ENCODE data around the gene PPARA. TPM values are rescaled to one million over a fixed set of nuclear protein-coding genes. Genes with fewer than 3 reads are reported as not detected.

Gene PPARA
- polyA plus RNA-seq, 1 donor from 2014 or later, result 0.43 TPM

- H3K9ac ChIP-seq (ENCODE audit: low read length), result no peak overlapping the region
- H3K9me3 ChIP-seq (ENCODE audit: low read length), result no peaks in the 10 kb centered on the region
- H3F3A ChIP-seq (ENCODE audit: insufficient read depth, low read length, poor library complexity, severe bottlenecking), result no peaks in the 10 kb centered on the region
- no peaks in the 10 kb centered on the region for H3K79me2 ChIP-seq (replicated peaks; ENCODE audit: insufficient read depth, low read length)
- H3K27ac ChIP-seq (ENCODE audit: low read length), result no peak overlapping the region
- no peak overlapping the region for H2AFZ ChIP-seq (ENCODE audit: low read depth, low read length)
- H3K4me2 ChIP-seq (ENCODE audit: low read length), result no peak overlapping the region
- no peaks in the 10 kb centered on the region for H3K27me3 ChIP-seq (ENCODE audit: insufficient read depth, low read depth, low read length)
- TF ChIP-seq EZH2 (IDR thresholded peaks at IDR 0.05; ENCODE audit: borderline replicate concordance, insufficient read depth, low read length, poor library complexity, severe bottlenecking), result no peak
- TF ChIP-seq RAD21 (conservative IDR thresholded peaks at IDR 0.05), result no peak
- no peaks in the 10 kb centered on the region for H3K9me2 ChIP-seq (ENCODE audit: insufficient read depth, low read length)
- H3K4me3 ChIP-seq (ENCODE audit: low read length), result no peak overlapping the region
- no peaks in the 10 kb centered on the region for H4K20me1 ChIP-seq (ENCODE audit: insufficient read depth)
- no peaks in the 10 kb centered on the region for H3K36me3 ChIP-seq (ENCODE audit: insufficient read depth, low read length)
Measured at GRCh38 chr22:46237453-46238124, 87.3 kb downstream of the PPARA start.

- Histone ChIP-seq H3K36me3 (ENCODE audit: insufficient read depth, low read length) (no peaks in the 10 kb centered on the region), H3K4me3 (ENCODE audit: low read length) (no peak overlapping the region), H3K9me2 (ENCODE audit: insufficient read depth, low read length) (no peaks in the 10 kb centered on the region), H3K4me2 (ENCODE audit: low read length) (no peak overlapping the region), H3K27me3 (ENCODE audit: insufficient read depth, low read depth, low read length) (no peaks in the 10 kb centered on the region), H2AFZ (ENCODE audit: low read depth, low read length) (no peak overlapping the region), H3K9ac (ENCODE audit: low read length) (no peak overlapping the region), H4K20me1 (ENCODE audit: insufficient read depth) (no peaks in the 10 kb centered on the region), H3K79me2 (replicated peaks; ENCODE audit: insufficient read depth, low read length) (no peaks in the 10 kb centered on the region), H3K27ac (ENCODE audit: low read length) (no peak overlapping the region), H3K9me3 (ENCODE audit: low read length) (no peaks in the 10 kb centered on the region), H3F3A (ENCODE audit: insufficient read depth, low read length, poor library complexity, severe bottlenecking) (no peaks in the 10 kb centered on the region)
- TF ChIP-seq REST (IDR thresholded peaks at IDR 0.05; ENCODE audit: borderline replicate concordance), result no peak
- TF ChIP-seq POLR2AphosphoS5 (IDR thresholded peaks at IDR 0.05), result no peak
- no peak for TF ChIP-seq RAD21 (conservative IDR thresholded peaks at IDR 0.05)
- TF ChIP-seq EZH2 (IDR thresholded peaks at IDR 0.05; ENCODE audit: borderline replicate concordance, insufficient read depth, low read length, poor library complexity, severe bottlenecking), result no peak
Measured at GRCh38 chr22:46238541-46238940, 88.2 kb downstream of the PPARA start.

- Histone ChIP-seq H3K27me3 (ENCODE audit: insufficient read depth, low read depth, low read length) (no peaks in the 10 kb centered on the region), H3K9me2 (ENCODE audit: insufficient read depth, low read length) (no peaks in the 10 kb centered on the region), H4K20me1 (ENCODE audit: insufficient read depth) (no peaks in the 10 kb centered on the region), H3K4me2 (ENCODE audit: low read length) (no peak overlapping the region), H3F3A (ENCODE audit: insufficient read depth, low read length, poor library complexity, severe bottlenecking) (no peaks in the 10 kb centered on the region), H2AFZ (ENCODE audit: low read depth, low read length) (no peak overlapping the region), H3K36me3 (ENCODE audit: insufficient read depth, low read length) (no peaks in the 10 kb centered on the region), H3K4me3 (ENCODE audit: low read length) (no peak overlapping the region), H3K79me2 (replicated peaks; ENCODE audit: insufficient read depth, low read length) (no peaks in the 10 kb centered on the region), H3K9me3 (ENCODE audit: low read length) (no peaks in the 10 kb centered on the region), H3K9ac (ENCODE audit: low read length) (no peak overlapping the region), H3K27ac (ENCODE audit: low read length) (no peak overlapping the region)
- no peak for TF ChIP-seq TAF1 (IDR thresholded peaks at IDR 0.05; ENCODE audit: low read depth)
- TF ChIP-seq CTCF (IDR thresholded peaks at IDR 0.05; ENCODE audit: poor library complexity, severe bottlenecking), result no peak
- no peak for TF ChIP-seq REST (IDR thresholded peaks at IDR 0.05; ENCODE audit: borderline replicate concordance)
- TF ChIP-seq EP300 (conservative IDR thresholded peaks at IDR 0.05; ENCODE audit: poor library complexity, severe bottlenecking), result no peak
- no peak for TF ChIP-seq MXI1 (conservative IDR thresholded peaks at IDR 0.05; ENCODE audit: poor library complexity, severe bottlenecking)
- TF ChIP-seq POLR2AphosphoS5 (IDR thresholded peaks at IDR 0.05), result no peak
- no peak for TF ChIP-seq SMC3 (conservative IDR thresholded peaks at IDR 0.05; ENCODE audit: poor library complexity)
- no peak for TF ChIP-seq RAD21 (conservative IDR thresholded peaks at IDR 0.05)
- no peak for TF ChIP-seq EZH2 (IDR thresholded peaks at IDR 0.05; ENCODE audit: borderline replicate concordance, insufficient read depth, low read length, poor library complexity, severe bottlenecking)
Measured at GRCh38 chr22:46239261-46240048, 89.1 kb downstream of the PPARA start.
